HG03442 (cell line): Measurements from ENCODE around the gene POLD1.
A peak's percentile ranks its signal among the peaks of the same experiment; 100 is the strongest.

Experiments used
- ATAC-seq: cut with Tn5 transposase; IDR thresholded peaks from one replicate; pipeline ENCODE4 v1.9.1; 2021; ENCODE audit warnings: mild to moderate bottlenecking, moderate library complexity; ENCODE audit not compliant: unreplicated experiment

Gene POLD1

DNA sequence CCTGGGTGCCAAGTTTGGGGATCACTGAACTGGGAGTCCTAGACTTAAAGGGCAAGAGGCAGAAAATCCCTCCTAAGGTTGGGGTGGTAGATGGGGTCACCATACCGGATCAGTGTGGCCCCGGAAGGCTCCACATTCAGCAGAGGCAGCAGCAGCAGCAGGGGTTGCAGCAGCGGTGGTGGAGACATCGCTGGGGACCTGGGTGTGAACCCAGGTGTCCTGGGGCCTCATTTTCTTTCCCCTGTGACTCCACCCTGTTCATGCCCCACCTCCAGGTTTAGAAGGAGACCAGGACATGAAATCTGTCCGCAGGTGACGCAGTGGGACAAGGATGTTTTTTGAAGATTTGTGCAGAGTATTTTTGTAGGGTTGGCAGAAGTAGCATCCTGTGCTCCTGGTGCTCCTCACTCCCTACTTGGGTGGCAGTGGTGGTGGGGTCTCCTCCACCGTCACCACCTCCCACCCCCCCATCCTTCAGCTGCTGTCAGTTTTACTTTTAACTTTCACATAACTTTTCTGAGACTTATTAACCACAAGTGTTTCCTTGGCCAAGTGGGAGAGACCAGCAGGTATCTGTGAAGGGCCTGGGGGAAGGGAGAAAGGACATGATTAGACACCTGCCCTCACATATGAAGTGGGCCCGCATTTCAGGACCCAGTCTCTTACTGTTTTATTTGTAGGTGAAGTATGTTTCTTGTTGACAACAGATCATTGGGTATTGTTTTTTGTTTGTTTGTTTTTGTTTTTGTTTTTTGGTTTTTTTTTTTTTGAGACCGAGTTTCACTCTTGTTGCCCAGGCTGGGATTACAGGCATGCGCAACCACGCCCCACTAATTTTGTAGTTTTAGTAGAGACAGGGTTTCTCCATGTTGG lies 18.5 kb upstream of the POLD1 start, which contains the start of gene NAPSA:
NAPSA (minus strand) TSS at position 206 of the 873 bp plus-strand sequence; CDS start at position 188, 18 bp downstream.
- no peak for ATAC-seq

GRCh38 chr19:50368649-50369570 lies 15.2 kb upstream of the POLD1 start:
- ATAC-seq: no peak

DNA sequence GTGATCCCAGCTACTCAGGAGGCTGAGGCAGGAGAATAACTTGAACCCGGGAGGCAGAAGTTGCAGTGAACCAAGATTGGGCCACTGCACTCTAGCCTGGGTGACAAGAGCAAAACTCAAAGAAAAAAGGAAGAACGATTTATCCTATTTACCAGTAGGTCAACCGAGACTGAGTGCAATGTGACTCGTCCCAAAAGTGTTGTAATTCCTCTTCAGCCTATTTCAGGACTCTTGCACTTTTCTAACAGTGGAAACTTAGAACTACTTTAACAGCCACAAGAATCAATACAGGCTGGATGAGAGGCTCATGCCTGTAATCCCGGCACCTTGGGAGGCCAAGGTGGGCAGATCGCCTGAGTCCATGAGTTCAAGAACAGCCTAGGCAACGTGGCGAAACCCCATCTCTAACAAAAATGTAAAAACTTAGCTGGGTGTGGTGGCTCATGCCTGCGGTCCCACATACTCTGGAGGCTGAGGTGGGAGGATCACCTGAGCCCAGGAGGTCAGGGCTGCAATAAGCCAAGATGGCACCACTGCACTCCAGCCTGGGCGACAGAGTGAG lies 12.2 kb upstream of the POLD1 start:
- ATAC-seq: no peak

DNA sequence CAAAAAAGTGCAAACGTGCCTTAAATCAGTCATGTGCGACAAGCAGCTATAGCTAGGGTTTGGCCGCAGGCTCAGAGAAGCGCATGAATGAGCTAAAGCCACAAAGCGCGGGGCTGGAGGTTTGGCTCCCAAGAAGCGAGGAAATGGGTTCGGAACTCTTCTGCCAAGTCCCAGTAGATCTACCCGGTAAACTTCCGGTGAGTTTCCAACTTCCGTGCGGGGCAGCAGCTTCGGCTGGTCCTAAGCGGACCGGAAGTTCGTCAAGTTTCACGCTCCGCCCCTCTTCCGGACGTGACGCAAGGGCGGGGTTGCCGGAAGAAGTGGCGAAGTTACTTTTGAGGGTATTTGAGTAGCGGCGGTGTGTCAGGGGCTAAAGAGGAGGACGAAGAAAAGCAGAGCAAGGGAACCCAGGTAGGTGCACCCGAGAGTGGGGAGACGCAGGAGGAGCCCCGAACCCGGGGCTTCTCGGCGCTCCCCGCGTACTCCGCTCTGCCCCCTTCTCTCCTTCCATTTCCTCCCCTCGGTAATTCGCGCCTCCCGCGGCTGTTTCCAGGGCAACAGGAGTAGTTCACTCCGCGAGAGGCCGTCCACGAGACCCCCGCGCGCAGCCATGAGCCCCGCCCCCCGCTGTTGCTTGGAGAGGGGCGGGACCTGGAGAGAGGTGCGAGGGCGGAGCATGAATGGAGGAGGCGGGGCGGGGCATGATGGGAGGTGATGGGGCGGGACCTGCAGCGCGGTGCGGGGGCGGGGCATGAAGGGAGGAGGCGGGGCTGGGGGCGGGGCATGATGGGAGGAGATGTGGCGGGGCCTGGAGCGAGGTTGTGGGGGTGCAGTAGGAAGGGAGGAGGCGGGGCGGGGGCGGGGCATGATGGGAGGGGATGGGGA lies 7.7 kb upstream of the POLD1 start, which contains the start of gene NR1H2:
NR1H2 (plus strand) TSS at position 292 of the 885 bp plus-strand sequence. CDS start 1,149 bp downstream, outside the sequence.
- peak; percentile 85 for ATAC-seq

GRCh38 chr19:50377051-50377461 lies 7.1 kb upstream of the POLD1 start:
- ATAC-seq: peak; percentile 4

DNA sequence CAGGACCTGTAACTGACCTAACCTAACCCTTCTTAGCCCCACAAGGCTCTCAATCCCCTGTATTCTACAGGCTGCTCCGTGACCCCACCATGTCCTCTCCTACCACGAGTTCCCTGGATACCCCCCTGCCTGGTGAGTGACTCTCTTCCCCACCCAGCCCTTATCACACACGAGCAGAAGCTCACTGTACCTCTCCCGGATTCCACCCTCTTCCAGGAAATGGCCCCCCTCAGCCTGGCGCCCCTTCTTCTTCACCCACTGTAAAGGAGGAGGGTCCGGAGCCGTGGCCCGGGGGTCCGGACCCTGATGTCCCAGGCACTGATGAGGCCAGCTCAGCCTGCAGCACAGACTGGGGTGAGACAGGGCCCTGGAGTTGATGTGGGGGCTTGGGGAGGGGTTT lies 6.6 kb upstream of the POLD1 start:
- ATAC-seq: no peak

- ATAC-seq: no peak
These were observed 5.8 kb upstream of the POLD1 start for GRCh38 chr19:50378169-50378862.

- no peak for ATAC-seq
These were observed 5.3 kb upstream of the POLD1 start for GRCh38 chr19:50378863-50379236.

GRCh38 chr19:50379602-50380001 lies 4.5 kb upstream of the POLD1 start:
- ATAC-seq: no peak

DNA sequence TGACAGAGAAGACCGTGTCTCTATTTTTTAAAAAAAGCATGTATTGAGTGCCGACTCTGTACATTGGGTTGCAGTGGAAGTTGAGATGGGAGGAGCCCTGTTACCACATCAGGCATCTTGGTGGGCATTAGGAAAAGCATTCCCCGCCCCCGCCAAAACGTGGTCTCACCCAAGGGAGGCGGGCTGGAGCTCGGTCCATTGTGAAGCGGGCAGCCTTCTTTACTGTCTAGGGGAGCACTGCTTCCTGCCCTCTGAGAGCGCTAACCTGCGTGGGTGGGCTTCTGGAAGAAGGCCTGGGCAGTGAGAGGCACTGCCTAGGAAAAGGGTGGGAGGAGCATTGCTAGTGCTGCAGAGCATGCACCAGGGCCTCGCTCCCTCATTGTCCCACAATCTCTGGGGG lies 4.0 kb upstream of the POLD1 start:
- ATAC-seq: no peak

- no peak for ATAC-seq
These were observed 3.4 kb upstream of the POLD1 start for GRCh38 chr19:50380751-50381151.

- no peak for ATAC-seq
These were observed 2.0 kb upstream of the POLD1 start for GRCh38 chr19:50381881-50382729.

DNA sequence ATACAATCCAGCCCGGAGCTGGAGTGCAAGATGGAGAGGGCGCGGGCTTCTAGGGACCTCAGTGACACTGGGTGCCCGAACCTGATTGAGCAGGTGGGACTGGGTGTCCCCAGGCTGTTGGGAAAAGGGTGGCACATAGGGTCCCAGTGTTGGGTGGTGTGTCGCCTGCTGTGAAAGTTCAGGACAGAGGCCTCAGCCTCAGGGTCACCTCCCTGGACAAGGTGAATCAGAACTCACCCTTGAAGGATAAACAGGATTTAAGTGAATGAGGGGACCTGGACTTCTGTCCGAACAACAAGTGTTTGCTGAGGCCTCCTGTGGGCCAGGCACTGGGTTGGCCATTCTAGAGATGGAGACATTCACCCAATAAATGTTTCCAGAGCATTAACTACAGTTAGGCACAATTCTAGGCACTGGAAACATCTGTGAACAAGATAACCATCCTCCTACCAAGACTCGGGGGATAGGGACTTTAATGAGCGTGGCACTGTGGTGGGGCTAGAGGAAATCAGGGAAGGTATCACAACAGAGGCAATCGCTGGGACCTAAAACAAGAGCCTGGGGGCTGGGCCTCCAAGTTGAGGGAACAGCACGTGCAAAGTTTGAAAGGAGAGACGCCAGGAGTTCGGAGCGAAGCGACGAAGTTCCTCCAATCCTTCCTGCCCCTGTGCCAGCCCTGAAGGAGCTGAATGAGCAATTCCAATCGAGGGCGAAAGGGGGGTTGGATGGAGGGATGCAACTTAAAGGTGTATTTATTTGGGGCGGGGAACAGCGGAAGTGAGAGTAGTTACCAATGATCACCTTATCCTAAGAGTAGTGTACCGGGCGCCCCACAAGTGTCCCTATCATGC lies 921 bp upstream of the POLD1 start:
- ATAC-seq: no peak

DNA sequence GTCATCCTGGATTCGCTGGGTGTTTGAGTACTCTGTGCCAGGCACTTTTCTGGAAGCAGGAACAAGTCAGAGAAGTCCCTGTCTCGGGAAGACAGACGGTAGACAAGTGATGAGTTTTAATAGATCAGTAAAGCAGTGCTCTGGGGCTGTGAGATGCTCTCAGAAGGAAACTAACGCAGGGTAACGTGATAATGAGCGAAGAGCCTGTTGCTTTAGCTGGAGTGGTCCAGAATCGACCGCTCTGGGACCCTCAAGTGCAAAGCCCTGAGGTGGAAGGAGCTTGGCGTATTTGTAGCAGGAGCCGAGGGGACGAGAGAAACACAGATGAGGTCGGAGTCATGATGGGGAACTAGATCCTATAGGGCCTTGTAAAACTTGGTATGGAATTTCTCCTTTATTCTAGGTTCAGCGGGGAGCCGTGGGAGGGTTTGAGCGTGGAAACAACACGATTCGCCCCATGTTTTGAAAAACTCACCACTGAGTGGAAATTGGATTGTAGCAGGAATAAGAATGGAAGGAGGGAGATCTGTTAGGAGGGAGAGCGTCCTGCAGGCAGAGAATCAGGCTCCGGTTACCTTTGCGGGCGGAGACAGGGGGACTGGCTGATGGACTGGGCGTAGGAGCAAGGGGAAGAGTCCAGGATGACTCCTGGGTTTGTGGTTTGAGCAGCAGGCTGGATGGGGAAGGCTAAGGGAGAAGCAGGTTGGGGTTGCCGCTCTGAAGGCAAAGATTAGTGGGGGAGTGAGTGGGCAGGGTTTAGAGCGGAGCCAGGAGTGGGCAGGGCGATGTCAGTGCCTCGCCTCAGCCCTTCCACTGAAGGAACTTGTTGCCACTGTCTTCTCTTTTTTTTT lies 763 bp downstream of the POLD1 start:
- ATAC-seq: no peak

GRCh38 chr19:50387176-50387867 lies 3.2 kb downstream of the POLD1 start:
- no peak for ATAC-seq

DNA sequence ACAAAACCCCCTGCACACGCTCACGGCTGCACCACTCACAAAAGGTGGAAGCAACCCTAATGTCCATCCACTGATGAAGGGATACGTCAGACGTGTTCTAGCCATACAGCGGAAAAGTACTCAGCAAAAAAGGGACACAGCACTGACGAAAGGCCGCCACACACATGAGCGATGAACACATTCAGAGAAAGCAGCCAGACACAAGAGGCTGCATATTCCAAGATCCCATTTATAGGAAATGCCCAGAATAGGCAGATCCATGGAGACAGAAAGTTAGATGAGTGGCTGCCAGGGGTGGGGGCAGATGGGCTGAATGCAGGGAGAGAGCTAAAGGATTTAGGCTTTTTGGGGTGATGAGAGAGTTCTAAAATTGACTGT lies 3.7 kb downstream of the POLD1 start:
- no peak for ATAC-seq
